Spinal cord (tissue), 10 donors: ENCODE data around the gene SSR1. TPM values are rescaled to one million over a fixed set of nuclear protein-coding genes. Genes with fewer than 3 reads are reported as not detected.
"Not testable (repeated sequence)": the region's sequence is repeated elsewhere in the genome, so short reads cannot be mapped to it uniquely, and the experiment has no call there.

ENCODE experiments used
- DNase-seq, 6 donors: peaks; one replicate each; pipeline versions ENCODE4 v3.0.0 to v3.0.0-alpha.2; 2013 to 2015; ENCODE audit warnings: low spot score in 6 of 6, low read depth in 4 of 6
- H3K27ac ChIP-seq: one replicate; pipeline ENCODE4 v1.5.1; 2013; ENCODE audit warnings: low read depth, low read length, control low read depth
- H3K27me3 ChIP-seq: one replicate; pipeline ENCODE4 v1.6.1; 2013; ENCODE audit warnings: low read length; ENCODE audit not compliant: control insufficient read depth, insufficient read depth
- H3K36me3 ChIP-seq: one replicate; pipeline ENCODE4 v1.6.1; 2013; ENCODE audit warnings: low read length; ENCODE audit not compliant: control insufficient read depth, insufficient read depth
- H3K4me1 ChIP-seq: one replicate; pipeline ENCODE4 v1.6.1; 2013; ENCODE audit warnings: low read length; ENCODE audit not compliant: control insufficient read depth, insufficient read depth
- H3K4me3 ChIP-seq: one replicate; pipeline ENCODE4 v1.5.1; 2013; ENCODE audit warnings: low read depth, low read length, control low read depth
- H3K9me3 ChIP-seq: one replicate; pipeline ENCODE4 v1.6.1; 2013; ENCODE audit warnings: low read length; ENCODE audit not compliant: control insufficient read depth, insufficient read depth
- WGBS: methylation state at CpG from one replicate; pipeline ENCODE4 v1.1.5; 2013; ENCODE audit warnings: missing lambda C conversion rate; ENCODE audit not compliant: insufficient coverage; 5-methylcytosine and 5-hydroxymethylcytosine counted together
- polyA plus RNA-seq, 2 donors: library from polyadenylated mRNA; unstranded; fragments of 120-200 nt; gene quantifications; one replicate each; pipeline ENCODE4 v1.2.1, GENCODE V29; 2013; ENCODE audit not compliant: insufficient read length in 2 of 2
- total RNA-seq, 2 donors: library from RNA; depleted of rRNA in 1 of 2; stranded (reverse); fragments of 120-200 nt in 1 of 2; fragments of >200 nt in 1 of 2; gene quantifications; one replicate each; pipeline versions ENCODE4 v1.2.3 to v1.2.4, GENCODE V29; 2013 to 2014
- donor health status: healthy.

The SSR1 gene
- total and polyA plus RNA-seq, 4 donors: 74.3 to 142 (median 82.1) TPM

- not testable (repeated sequence) for H3K4me1 ChIP-seq, H3K27ac ChIP-seq, DNase-seq, H3K36me3 ChIP-seq, H3K4me3 ChIP-seq, H3K27me3 ChIP-seq, H3K9me3 ChIP-seq
- WGBS: 71% methylated on average over 14 of the region's 14 CpGs
These were observed 26.2 kb upstream of the SSR1 start for GRCh38 chr6:7339007-7339732.

GRCh38 chr6:7338031-7338430 is 25.0 kb upstream of the SSR1 start:
- H3K4me3 ChIP-seq: no peak overlapping the region
- no peaks in the 10 kb centered on the region for H3K27me3 ChIP-seq
- WGBS: no CpG with 5 or more reads among the region's 2 CpGs
- H3K4me1 ChIP-seq: no peaks in the 10 kb centered on the region
- no peaks in the 10 kb centered on the region for H3K9me3 ChIP-seq
- H3K27ac ChIP-seq: no peak overlapping the region
- no peak for DNase-seq
- no peaks in the 10 kb centered on the region for H3K36me3 ChIP-seq

- Histone ChIP-seq H3K9me3 (no peaks in the 10 kb centered on the region), H3K27ac (no peak overlapping the region), H3K4me1 (no peaks in the 10 kb centered on the region), H3K27me3 (no peaks in the 10 kb centered on the region), H3K36me3 (no peaks in the 10 kb centered on the region), H3K4me3 (no peak overlapping the region)
- no peak for DNase-seq
- WGBS: no CpG with 5 or more reads among the region's 3 CpGs
These were observed 22.5 kb upstream of the SSR1 start for GRCh38 chr6:7335519-7335918.

- WGBS: 85% methylated on average over 3 of the region's 3 CpGs
- Histone ChIP-seq H3K27ac (no peak overlapping the region), H3K27me3 (no peaks in the 10 kb centered on the region), H3K4me3 (no peak overlapping the region), H3K9me3 (no peaks in the 10 kb centered on the region), H3K4me1 (no peaks in the 10 kb centered on the region), H3K36me3 (no peaks in the 10 kb centered on the region)
- DNase-seq: no peak
These were observed 21.7 kb upstream of the SSR1 start for GRCh38 chr6:7334685-7335084.

- H3K27me3 ChIP-seq: no peaks in the 10 kb centered on the region
- no peak overlapping the region for H3K4me3 ChIP-seq
- H3K27ac ChIP-seq: no peak overlapping the region
- no peak for DNase-seq
- H3K4me1 ChIP-seq: no peaks in the 10 kb centered on the region
- WGBS: 78% methylated on average over 5 of the region's 8 CpGs
- H3K36me3 ChIP-seq: no peaks in the 10 kb centered on the region
- H3K9me3 ChIP-seq: no peaks in the 10 kb centered on the region
These were observed 19.2 kb upstream of the SSR1 start for GRCh38 chr6:7332090-7332745.

GRCh38 chr6:7331452-7331851 is 18.5 kb upstream of the SSR1 start:
- Histone ChIP-seq H3K9me3 (no peaks in the 10 kb centered on the region), H3K36me3 (no peaks in the 10 kb centered on the region), H3K27ac (no peak overlapping the region), H3K27me3 (no peaks in the 10 kb centered on the region), H3K4me3 (no peak overlapping the region), H3K4me1 (no peaks in the 10 kb centered on the region)
- DNase-seq: no peak
- 77% methylated on average over 5 of the region's 7 CpGs for WGBS

- no peak overlapping the region for H3K27ac ChIP-seq
- H3K36me3 ChIP-seq: no peaks in the 10 kb centered on the region
- no peak for DNase-seq
- no peaks in the 10 kb centered on the region for H3K4me1 ChIP-seq
- H3K9me3 ChIP-seq: no peaks in the 10 kb centered on the region
- 68% methylated on average over 2 of the region's 2 CpGs for WGBS
- H3K4me3 ChIP-seq: no peak overlapping the region
- no peaks in the 10 kb centered on the region for H3K27me3 ChIP-seq
These were observed 15.2 kb upstream of the SSR1 start for GRCh38 chr6:7328243-7328642.

- H3K9me3 ChIP-seq: no peaks in the 10 kb centered on the region
- no peak for DNase-seq
- H3K27ac ChIP-seq: no peak overlapping the region
- H3K4me3 ChIP-seq: no peak overlapping the region
- WGBS: no CpG with 5 or more reads among the region's 3 CpGs
- H3K4me1 ChIP-seq: no peaks in the 10 kb centered on the region
- H3K27me3 ChIP-seq: no peaks in the 10 kb centered on the region
- no peaks in the 10 kb centered on the region for H3K36me3 ChIP-seq
These were observed 12.8 kb upstream of the SSR1 start for GRCh38 chr6:7325750-7326149.

- Histone ChIP-seq H3K36me3 (no peaks in the 10 kb centered on the region), H3K4me1 (no peaks in the 10 kb centered on the region), H3K9me3 (no peaks in the 10 kb centered on the region), H3K27ac (no peak overlapping the region), H3K27me3 (no peaks in the 10 kb centered on the region), H3K4me3 (no peak overlapping the region)
- WGBS: 92% methylated on average over 5 of the region's 7 CpGs
- DNase-seq: peak in 1 of 6 donors; percentile 17
These were observed 11.5 kb upstream of the SSR1 start for GRCh38 chr6:7324520-7324919.

- no peaks in the 10 kb centered on the region for H3K9me3 ChIP-seq
- H3K4me1 ChIP-seq: no peaks in the 10 kb centered on the region
- no peak for DNase-seq
- H3K36me3 ChIP-seq: no peaks in the 10 kb centered on the region
- H3K27me3 ChIP-seq: no peaks in the 10 kb centered on the region
- H3K27ac ChIP-seq: no peak overlapping the region
- H3K4me3 ChIP-seq: no peak overlapping the region
These were observed 10.1 kb upstream of the SSR1 start for GRCh38 chr6:7323074-7323473.
